Jurkat, Clone E6-1 (cell line): ENCODE results near the gene SPEF1. TPM values are rescaled to one million over a fixed set of nuclear protein-coding genes. Genes with fewer than 3 reads are reported as not detected.
"Not testable (repeated sequence)": the region's sequence is repeated elsewhere in the genome, so short reads cannot be mapped to it uniquely, and the experiment has no call there.

ENCODE experiments used
- DNase-seq: peaks from one replicate; pipeline ENCODE4 v3.0.0-alpha.2; 2011; ENCODE audit warnings: low read depth, low spot score
- H3K4me3 ChIP-seq: 2 replicates; pipeline ENCODE4 v1.5.1; 2011; ENCODE audit warnings: mild to moderate bottlenecking, low read length, control low read depth, moderate library complexity
- polyA plus RNA-seq: library from polyadenylated mRNA; unstranded; fragments of >200 nt; gene quantifications from one replicate; pipeline ENCODE4 v1.2.1, GENCODE V29; 2012; ENCODE audit warnings: missing spikeins; ENCODE audit not compliant: insufficient read length, insufficient read depth

SPEF1 gene
- polyA plus RNA-seq, result not detected

GRCh38 chr20:3781153-3781910 is at the start of gene SPEF1:
TSS of gene SPEF1 (minus strand) at chr20:3781448. CDS start at chr20:3781287, 161 bp downstream.
- DNase-seq, result peak; percentile 39
- no peak within 1 kb of the TSS for H3K4me3 ChIP-seq

GRCh38 chr20:3829891-3830290 is 48.6 kb upstream of the SPEF1 start:
- DNase-seq, H3K4me3 ChIP-seq: not testable (repeated sequence)

GRCh38 chr20:3828798-3829197 is 47.5 kb upstream of the SPEF1 start:
- no peak overlapping the region for H3K4me3 ChIP-seq
- DNase-seq, result no peak

- H3K4me3 ChIP-seq, result no peak overlapping the region
- DNase-seq, result no peak
Measured at GRCh38 chr20:3826420-3826819, 45.2 kb upstream of the SPEF1 start.

GRCh38 chr20:3825526-3825925 is 44.3 kb upstream of the SPEF1 start:
- DNase-seq, result no peak
- no peak overlapping the region for H3K4me3 ChIP-seq

GRCh38 chr20:3823881-3824280 is 42.6 kb upstream of the SPEF1 start:
- DNase-seq, result no peak
- no peak overlapping the region for H3K4me3 ChIP-seq

GRCh38 chr20:3821996-3822395 is 40.7 kb upstream of the SPEF1 start:
- no peak for DNase-seq
- H3K4me3 ChIP-seq, result no peak overlapping the region

GRCh38 chr20:3820901-3821727 is 39.9 kb upstream of the SPEF1 start:
- H3K4me3 ChIP-seq, result peak overlapping the region; percentile 83
- no peak for DNase-seq

GRCh38 chr20:3820048-3820900 is 39.0 kb upstream of the SPEF1 start, which contains the start of gene AP5S1:
TSS of gene AP5S1 (plus strand) at chr20:3820547. CDS start at chr20:3822118, 1,571 bp downstream.
- peak within 1 kb of the TSS; percentile 83 for H3K4me3 ChIP-seq
- DNase-seq, result peak; percentile 90

GRCh38 chr20:3819411-3820047 is 38.3 kb upstream of the SPEF1 start:
- H3K4me3 ChIP-seq, result peak overlapping the region; percentile 83
- DNase-seq, result no peak

- peak; percentile 49 for DNase-seq
- H3K4me3 ChIP-seq, result no peak overlapping the region
Measured at GRCh38 chr20:3818155-3819151, 37.2 kb upstream of the SPEF1 start.

- peak; percentile 88 for DNase-seq
- peak overlapping the region; percentile 18 for H3K4me3 ChIP-seq
Measured at GRCh38 chr20:3815703-3816315, 34.6 kb upstream of the SPEF1 start.

- DNase-seq, result no peak
- H3K4me3 ChIP-seq, result no peak overlapping the region
Measured at GRCh38 chr20:3814928-3815495, 33.8 kb upstream of the SPEF1 start.

GRCh38 chr20:3813848-3814581 is 32.8 kb upstream of the SPEF1 start:
- no peak for DNase-seq
- no peak overlapping the region for H3K4me3 ChIP-seq

GRCh38 chr20:3812975-3813847 is 32.0 kb upstream of the SPEF1 start:
- DNase-seq, result no peak
- no peak overlapping the region for H3K4me3 ChIP-seq
